IPS-18a (cell line): ENCODE measurements around the gene TAF9B.
"Not testable (repeated sequence)": the region's sequence is repeated elsewhere in the genome, so short reads cannot be mapped to it uniquely, and the experiment has no call there.

ENCODE experiments used
- H3K27ac ChIP-seq: one replicate; pipeline ENCODE4 v1.5.1; 2013; ENCODE audit warnings: low read length
- H3K27me3 ChIP-seq: one replicate; pipeline ENCODE4 v1.6.1; 2013; ENCODE audit warnings: mild to moderate bottlenecking, low read length; ENCODE audit not compliant: control insufficient read depth, insufficient read depth
- H3K36me3 ChIP-seq: one replicate; pipeline ENCODE4 v1.6.1; 2013; ENCODE audit warnings: low read depth, low read length; ENCODE audit not compliant: control insufficient read depth
- H3K4me1 ChIP-seq: one replicate; pipeline ENCODE4 v1.6.1; 2013; ENCODE audit warnings: low read depth, low read length; ENCODE audit not compliant: control insufficient read depth
- H3K4me3 ChIP-seq: one replicate; pipeline ENCODE4 v1.5.1; 2013; ENCODE audit warnings: low read length
- H3K9ac ChIP-seq: one replicate; pipeline ENCODE4 v1.6.1; 2013; ENCODE audit warnings: mild to moderate bottlenecking, low read length, moderate library complexity
- H3K9me3 ChIP-seq: one replicate; pipeline ENCODE4 v1.6.1; 2013; ENCODE audit warnings: low read depth, low read length; ENCODE audit not compliant: control insufficient read depth

The TAF9B gene

DNA sequence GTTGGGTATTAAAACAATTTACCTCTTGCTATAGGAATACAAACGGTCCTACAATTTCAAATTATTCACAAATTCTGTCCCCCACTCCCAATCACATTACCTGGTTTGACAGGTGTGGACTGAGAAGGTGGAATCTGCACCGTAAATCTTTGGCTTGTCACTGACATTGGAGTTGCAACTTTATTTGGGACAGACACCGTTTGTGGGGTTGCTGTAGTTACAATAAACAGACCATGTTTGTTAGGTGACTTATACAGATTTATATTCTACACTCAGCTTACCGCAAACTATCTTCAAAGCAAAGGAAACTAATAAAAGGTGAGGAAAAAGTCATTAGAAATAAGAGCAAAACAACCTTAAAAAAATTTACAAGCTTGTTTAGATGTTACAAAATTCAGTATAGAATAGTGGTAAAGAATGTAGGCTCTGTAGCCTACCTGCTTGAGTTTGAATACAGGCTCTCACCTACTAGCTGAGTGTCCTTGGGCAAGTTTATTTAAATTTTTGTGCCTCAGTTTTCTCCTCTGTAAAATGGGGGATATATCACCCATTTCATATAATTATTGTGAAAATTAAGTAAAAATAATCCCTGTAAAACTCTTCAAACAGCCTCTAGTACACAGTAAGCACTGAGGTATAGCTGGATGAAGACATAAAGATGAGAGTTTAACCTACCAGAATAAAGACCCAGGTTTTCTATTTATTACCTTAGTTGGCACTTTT lies 6.1 kb downstream of the TAF9B start:
- Histone ChIP-seq H3K27ac (no peak overlapping the region), H3K4me1 (no peaks in the 10 kb centered on the region), H3K27me3 (no peaks in the 10 kb centered on the region), H3K9ac (no peak overlapping the region), H3K36me3 (peaks cover 9% of the 10 kb centered on the region), H3K9me3 (peaks cover 9% of the 10 kb centered on the region), H3K4me3 (no peak overlapping the region)

DNA sequence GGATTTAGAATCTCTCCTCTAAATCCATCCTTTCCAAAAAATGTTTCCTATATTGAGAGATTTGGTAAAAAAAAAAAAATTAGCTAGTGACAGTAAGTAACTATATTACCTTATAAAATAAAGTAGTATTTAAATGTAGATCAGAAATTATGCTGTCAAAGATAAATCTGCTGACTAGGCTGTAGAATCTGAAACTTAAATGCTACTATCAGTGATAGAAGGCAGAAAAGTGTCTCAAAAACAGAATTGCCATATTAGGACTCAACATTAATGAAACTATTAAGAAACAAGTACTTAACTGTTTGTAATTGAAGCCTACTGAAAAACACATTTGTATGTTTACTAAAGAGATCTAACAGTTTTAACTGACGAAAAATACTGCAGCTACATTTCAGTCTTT lies 8.3 kb downstream of the TAF9B start:
- Histone ChIP-seq H3K27me3 (no peaks in the 10 kb centered on the region), H3K9ac (no peak overlapping the region), H3K9me3 (peaks cover 13% of the 10 kb centered on the region), H3K36me3 (peaks cover 26% of the 10 kb centered on the region), H3K27ac (no peak overlapping the region), H3K4me1 (no peaks in the 10 kb centered on the region), H3K4me3 (no peak overlapping the region)

DNA sequence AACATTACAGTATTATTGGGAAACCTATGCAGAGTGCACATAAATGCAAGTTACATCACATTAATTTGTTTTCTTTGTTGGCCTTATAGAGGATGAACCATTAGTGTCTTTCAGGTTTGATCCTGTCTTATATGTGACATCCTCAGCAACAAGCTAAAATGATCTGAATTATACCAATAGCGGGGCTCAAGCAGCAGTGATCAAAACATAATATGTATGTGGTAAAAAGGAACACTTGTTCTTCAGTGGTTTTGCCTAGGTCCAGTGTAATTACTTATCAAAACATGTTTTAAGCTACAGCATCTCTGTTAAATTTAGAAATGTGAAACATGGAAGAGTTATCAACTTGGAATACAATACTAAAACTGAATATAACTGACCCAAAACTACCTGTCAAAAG lies 9.1 kb downstream of the TAF9B start:
- Histone ChIP-seq H3K9me3 (peaks cover 13% of the 10 kb centered on the region), H3K36me3 (peaks cover 33% of the 10 kb centered on the region), H3K4me3 (no peak overlapping the region), H3K9ac (no peak overlapping the region), H3K27me3 (no peaks in the 10 kb centered on the region), H3K4me1 (no peaks in the 10 kb centered on the region), H3K27ac (no peak overlapping the region)

DNA sequence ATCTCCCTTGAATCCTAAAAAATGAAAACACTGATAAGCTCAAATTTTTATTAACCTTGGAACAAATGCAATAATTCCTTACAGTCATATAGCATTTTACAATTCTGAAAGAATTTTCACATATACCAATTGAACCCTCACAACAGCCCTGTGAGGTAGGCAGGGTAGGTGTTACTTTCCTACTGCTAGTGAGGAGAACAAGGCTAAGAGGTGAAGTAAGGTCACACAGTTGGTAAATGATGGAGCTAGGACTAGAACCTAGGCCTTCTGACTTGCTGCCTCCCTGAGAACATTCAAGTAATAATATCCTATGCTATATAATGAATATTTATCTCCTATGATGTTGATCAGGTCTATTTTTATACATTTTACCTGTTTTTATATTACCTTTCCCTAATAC lies 9.7 kb downstream of the TAF9B start:
- no peak overlapping the region for H3K9ac ChIP-seq
- peaks cover 40% of the 10 kb centered on the region for H3K36me3 ChIP-seq
- peaks cover 12% of the 10 kb centered on the region for H3K9me3 ChIP-seq
- no peak overlapping the region for H3K4me3 ChIP-seq
- H3K27me3 ChIP-seq: no peaks in the 10 kb centered on the region
- no peaks in the 10 kb centered on the region for H3K4me1 ChIP-seq
- no peak overlapping the region for H3K27ac ChIP-seq

DNA sequence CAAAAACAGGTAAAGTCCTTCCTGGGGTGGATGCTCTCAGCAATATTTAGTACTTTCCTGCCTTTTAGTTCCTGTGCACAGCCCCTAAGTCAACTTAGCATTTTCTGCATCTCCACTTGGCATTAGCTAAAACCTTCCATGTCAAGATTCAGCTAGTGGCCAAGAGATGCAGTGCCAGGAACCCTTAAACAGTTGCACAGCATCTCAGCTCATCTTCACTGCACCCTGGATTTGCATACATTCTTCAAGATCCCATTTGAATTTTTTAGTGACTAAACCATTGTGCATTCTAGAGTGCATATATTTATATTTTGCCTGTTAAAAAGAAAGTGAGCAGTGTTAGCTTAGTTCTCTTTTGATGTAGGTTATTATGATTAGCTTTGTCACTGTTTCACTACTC lies 13.7 kb downstream of the TAF9B start:
- not testable (repeated sequence) for H3K4me3 ChIP-seq, H3K27ac ChIP-seq, H3K9me3 ChIP-seq, H3K27me3 ChIP-seq, H3K4me1 ChIP-seq, H3K9ac ChIP-seq
- peaks cover 71% of the 10 kb centered on the region for H3K36me3 ChIP-seq

DNA sequence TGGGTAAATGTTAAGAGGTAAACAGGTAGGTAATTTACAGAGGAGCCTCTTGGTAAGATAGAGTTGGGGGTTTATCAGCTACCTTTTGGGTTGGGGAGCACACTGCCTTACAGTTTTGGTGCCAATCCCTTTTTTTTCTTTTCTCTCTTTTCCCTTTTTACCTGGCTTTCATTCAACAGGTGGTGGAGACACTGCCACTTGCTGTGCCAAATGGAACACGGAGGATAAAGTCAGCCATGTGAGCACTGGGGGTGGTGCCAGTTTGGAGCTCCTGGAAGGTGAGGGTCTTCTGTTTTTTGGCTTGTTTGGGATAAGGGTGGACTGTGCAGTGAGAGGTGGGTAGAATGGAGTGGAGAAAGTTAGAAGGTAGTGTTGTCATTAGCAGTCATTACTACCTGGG lies 14.3 kb downstream of the TAF9B start:
- Histone ChIP-seq H3K27ac (no peak overlapping the region), H3K4me3 (no peak overlapping the region), H3K4me1 (no peaks in the 10 kb centered on the region), H3K36me3 (peaks cover 74% of the 10 kb centered on the region), H3K9ac (no peak overlapping the region), H3K9me3 (peaks cover 3% of the 10 kb centered on the region), H3K27me3 (no peaks in the 10 kb centered on the region)

DNA sequence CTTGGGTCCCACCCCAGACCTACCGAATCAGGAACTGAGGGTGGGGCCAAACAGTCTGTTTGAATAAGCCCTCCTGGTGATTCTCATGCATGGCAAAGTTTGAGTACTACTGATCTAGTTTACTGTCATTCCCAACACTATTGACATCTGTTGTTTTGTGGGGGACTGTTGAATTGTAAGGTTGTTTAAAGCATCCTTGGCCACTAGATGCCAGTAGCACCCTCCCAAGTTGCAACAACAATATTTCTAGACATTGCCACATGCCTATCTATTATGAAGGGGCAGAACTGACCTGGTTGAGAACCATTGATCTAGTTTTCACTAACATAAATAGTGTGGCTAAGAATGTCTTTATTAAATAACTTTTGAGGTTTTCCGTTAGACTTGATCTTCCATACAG lies 15.1 kb downstream of the TAF9B start:
- H3K9ac ChIP-seq: no peak overlapping the region
- H3K27ac ChIP-seq: no peak overlapping the region
- H3K4me1 ChIP-seq: no peaks in the 10 kb centered on the region
- H3K9me3 ChIP-seq: peaks cover 3% of the 10 kb centered on the region
- peaks cover 72% of the 10 kb centered on the region for H3K36me3 ChIP-seq
- no peak overlapping the region for H3K4me3 ChIP-seq
- H3K27me3 ChIP-seq: no peaks in the 10 kb centered on the region

DNA sequence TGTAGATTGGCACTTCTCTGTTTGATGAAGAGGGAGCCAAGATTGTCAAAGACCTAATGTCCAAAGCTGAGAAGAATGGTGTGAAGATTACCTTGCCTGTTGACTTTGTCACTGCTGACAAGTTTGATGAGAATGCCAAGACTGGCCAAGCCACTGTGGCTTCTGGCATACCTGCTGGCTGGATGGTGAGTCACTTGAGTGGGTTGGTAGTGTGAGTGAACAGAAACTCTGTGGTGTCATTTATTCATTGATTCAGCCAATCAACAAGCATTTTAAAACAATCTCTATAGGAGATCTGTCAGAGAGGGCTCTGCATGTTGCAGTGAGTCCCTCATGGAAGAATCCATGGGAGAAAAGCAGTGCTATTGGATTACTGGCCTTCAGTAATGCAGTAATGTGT lies 16.3 kb downstream of the TAF9B start:
- Histone ChIP-seq H3K9ac (no peak overlapping the region), H3K4me3 (no peak overlapping the region), H3K27ac (no peak overlapping the region), H3K36me3 (peaks cover 80% of the 10 kb centered on the region), H3K4me1 (no peaks in the 10 kb centered on the region), H3K9me3 (peaks cover 7% of the 10 kb centered on the region), H3K27me3 (no peaks in the 10 kb centered on the region)

DNA sequence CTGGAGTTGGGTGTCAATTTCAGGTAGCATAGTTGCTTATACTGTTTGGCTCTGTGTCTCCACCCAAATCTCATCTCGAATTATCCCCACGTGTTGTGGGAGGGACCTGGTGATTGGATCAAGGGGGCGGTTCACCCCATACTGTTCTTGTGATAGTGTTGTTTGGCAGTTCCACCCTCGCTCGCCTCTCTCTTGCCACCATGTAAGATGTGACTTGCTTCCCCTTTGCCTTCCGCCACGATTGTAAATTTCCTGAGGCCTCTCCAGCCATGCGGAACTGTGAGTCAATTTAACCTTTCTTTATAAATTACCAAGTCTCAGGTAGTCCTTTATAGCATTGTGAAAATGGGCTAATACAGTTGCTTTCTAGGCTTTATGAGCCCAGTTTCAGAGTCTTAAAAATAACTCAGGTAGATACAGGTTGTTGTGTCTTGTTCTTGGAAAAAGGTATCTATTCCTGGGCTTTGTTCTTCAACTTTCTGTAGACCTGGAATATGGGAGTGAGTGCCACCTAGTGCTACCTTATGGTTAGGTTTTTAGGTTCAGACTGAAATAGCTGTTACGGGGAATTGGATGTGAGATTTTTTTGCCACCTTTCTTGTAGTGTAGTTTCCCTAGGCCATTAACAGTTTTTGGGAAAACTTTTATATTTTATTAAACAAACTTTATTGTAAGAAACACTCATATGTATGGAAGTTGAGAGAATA lies 19.8 kb downstream of the TAF9B start:
- Histone ChIP-seq H3K9me3 (peaks cover 9% of the 10 kb centered on the region), H3K27me3 (no peaks in the 10 kb centered on the region), H3K27ac (no peak overlapping the region), H3K36me3 (peaks cover 84% of the 10 kb centered on the region), H3K4me1 (no peaks in the 10 kb centered on the region), H3K9ac (no peak overlapping the region), H3K4me3 (no peak overlapping the region)

DNA sequence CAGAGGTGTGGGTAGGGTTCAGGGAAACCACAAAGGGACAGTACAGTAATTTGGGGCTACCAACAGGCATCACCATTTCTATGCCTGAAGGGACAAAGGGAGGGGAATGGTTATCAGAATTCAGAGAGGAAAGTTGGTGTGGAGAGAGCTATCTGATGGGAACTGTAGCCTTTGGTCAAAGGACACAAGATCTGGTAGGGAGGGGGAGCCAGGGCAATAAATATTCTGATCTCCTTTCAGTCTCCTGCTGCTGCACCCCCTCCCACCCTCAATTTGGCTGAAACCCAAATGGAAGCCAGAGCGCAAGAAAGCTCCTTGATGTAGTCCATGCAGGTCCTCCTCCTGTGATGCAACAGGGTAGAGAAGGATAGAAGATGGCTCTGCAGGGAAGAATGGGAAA lies 20.8 kb downstream of the TAF9B start:
- Histone ChIP-seq H3K27me3 (no peaks in the 10 kb centered on the region), H3K4me1 (no peaks in the 10 kb centered on the region), H3K9ac (no peak overlapping the region), H3K4me3 (no peak overlapping the region), H3K36me3 (peaks cover 84% of the 10 kb centered on the region), H3K9me3 (peaks cover 9% of the 10 kb centered on the region), H3K27ac (no peak overlapping the region)

DNA sequence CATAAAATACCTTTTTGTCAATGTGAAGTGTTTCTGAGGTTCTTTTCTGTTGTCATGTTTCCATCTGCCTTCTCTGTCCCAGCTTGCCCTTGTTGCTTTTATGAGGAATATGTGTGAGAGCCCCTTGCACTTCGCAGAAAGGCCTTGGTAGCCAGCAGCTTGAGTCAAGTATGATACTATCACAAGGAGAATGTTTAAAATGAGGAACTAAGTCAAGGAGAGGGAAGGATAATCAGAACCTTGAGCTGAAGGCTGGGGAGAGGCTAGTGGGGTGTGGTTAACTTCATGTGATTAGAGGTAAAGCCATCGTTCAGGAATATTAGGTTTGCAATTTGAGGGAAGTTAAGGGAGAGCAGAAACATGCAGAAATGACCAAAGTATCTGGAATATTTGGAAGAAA lies 22.7 kb downstream of the TAF9B start:
- Histone ChIP-seq H3K36me3 (peaks cover 81% of the 10 kb centered on the region), H3K27me3 (no peaks in the 10 kb centered on the region), H3K9me3 (peaks cover 9% of the 10 kb centered on the region), H3K27ac (no peak overlapping the region), H3K4me3 (no peak overlapping the region), H3K9ac (no peak overlapping the region), H3K4me1 (no peaks in the 10 kb centered on the region)

DNA sequence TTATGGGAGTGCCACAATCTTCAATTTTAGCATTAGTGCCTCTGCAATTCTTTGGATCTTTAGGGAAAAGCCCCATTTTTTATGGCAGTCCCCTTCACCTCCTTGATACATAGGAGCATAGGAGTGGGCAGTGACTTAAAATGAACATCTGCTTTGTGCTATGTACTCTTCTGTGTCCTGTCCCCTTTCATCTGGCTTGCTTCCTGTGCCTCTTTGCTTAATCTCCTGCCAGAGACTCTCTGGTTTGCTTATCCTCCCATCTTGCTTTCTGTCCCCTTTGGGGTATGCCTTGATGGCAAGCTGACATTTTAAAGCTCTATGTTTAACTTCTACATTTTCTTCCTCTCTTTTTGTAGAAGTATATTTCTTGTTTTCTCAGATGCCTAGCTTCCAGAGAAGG lies 23.1 kb downstream of the TAF9B start:
- Histone ChIP-seq H3K4me1 (no peaks in the 10 kb centered on the region), H3K27me3 (no peaks in the 10 kb centered on the region), H3K36me3 (peaks cover 82% of the 10 kb centered on the region), H3K27ac (no peak overlapping the region), H3K9me3 (peaks cover 12% of the 10 kb centered on the region), H3K4me3 (no peak overlapping the region), H3K9ac (no peak overlapping the region)
